EL (cell line): Measurements from ENCODE around the gene GATAD2A.

Experiments used
- DNase-seq: peaks from one replicate; pipeline ENCODE4 v3.0.0-alpha.2; 2016

Gene GATAD2A

GRCh38 chr19:19549804-19550464 lies 144.5 kb downstream of the GATAD2A start:
- no peak for DNase-seq

- DNase-seq: peak; percentile 40
Measured at GRCh38 chr19:19550485-19550929, 145.0 kb downstream of the GATAD2A start.

- no peak for DNase-seq
Measured at GRCh38 chr19:19550972-19551852, 145.7 kb downstream of the GATAD2A start.

- DNase-seq: no peak
Measured at GRCh38 chr19:19551853-19552192, 146.3 kb downstream of the GATAD2A start.

GRCh38 chr19:19552798-19553197 lies 147.3 kb downstream of the GATAD2A start:
- peak; percentile 39 for DNase-seq

- no peak for DNase-seq
Measured at GRCh38 chr19:19553670-19554069, 148.2 kb downstream of the GATAD2A start.

GRCh38 chr19:19554074-19555023 lies 148.9 kb downstream of the GATAD2A start:
- DNase-seq: peak; percentile 54

- DNase-seq: no peak
Measured at GRCh38 chr19:19558055-19558454, 152.6 kb downstream of the GATAD2A start.
